HG03565 (cell line): ENCODE results near the gene LSM14A.
A peak's percentile ranks its signal among the peaks of the same experiment; 100 is the strongest.
"Not testable (repeated sequence)": the region's sequence is repeated elsewhere in the genome, so short reads cannot be mapped to it uniquely, and the experiment has no call there.

Experiments
- ATAC-seq: cut with Tn5 transposase; IDR thresholded peaks from one replicate; pipeline ENCODE4 v1.9.1; 2021; ENCODE audit warnings: mild to moderate bottlenecking, moderate library complexity; ENCODE audit not compliant: unreplicated experiment

Gene LSM14A

DNA sequence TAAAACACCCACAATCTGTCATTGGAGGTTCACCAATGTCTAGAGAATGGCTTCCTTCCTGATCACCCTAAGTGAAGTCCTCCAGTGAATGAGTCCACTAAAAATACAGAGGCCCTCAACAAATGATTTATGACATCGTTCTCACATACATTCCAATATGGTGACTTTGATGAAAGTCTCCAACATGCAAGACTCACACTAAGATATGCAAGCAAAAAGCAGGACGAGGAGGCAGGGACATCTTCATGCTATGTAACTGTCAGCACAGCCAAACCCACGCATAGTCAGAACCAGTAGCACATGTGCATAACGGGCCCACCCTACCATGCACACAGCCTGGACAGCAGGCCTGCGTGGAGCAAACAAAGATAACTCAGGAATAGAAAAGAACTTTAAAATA lies 16.6 kb upstream of the LSM14A start:
- no peak for ATAC-seq

DNA sequence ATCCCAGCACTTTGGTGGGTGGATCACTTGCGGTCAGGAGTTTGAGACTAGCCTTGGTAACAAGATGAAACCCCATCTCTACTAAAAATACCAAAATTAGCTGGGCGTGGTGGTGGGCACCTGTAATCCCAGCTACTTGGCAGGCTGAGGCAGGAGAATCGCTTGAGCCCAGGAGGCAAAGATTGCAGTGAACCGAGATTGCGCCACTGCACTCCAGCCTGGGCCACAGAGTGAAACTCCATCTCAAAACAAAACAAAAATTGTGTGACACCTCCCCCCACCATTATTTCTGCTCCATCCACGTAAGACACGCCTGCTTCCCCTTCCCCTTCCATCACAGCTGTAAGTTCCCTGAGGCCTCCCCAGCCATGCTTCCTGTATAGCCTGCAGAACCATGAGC lies 13.3 kb upstream of the LSM14A start:
- ATAC-seq, result not testable (repeated sequence)

DNA sequence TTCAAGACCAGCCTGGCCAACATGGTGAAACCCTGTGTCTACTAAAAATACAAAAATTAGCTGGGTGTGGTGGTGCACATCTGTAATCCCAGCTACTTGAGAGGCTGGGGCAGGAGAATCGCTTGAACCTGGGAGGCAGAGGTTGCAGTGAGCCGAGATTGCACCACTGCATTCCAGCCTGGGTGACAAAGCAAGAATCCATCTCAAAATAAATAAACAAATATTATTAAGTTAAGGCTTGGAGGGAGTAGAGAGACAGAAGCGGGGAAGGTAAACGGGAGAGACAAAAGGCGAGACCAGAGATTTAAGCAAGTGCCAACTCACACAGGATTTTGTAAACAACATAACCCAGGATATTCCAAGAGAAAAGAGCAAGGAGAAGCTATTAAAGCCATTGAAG lies 12.8 kb upstream of the LSM14A start:
- not testable (repeated sequence) for ATAC-seq

DNA sequence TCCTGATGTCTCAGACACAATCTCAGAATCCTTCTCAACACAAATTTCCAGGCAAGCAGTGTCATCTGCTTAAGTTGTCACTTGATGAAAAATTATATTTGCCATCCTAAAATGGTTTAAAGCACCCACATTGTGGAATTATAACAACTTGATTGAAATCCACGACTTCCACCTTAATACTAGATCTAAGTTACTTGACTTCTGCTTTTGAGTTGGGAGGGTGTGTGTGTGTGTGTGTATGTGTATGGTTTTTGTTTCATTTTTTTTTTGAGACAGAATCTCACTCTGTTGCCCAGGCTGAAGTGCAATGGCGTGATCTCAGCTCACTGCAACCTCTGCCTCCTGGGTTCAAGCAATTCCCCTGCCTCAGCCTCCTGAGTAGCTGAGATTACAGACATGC lies 10.4 kb upstream of the LSM14A start:
- not testable (repeated sequence) for ATAC-seq

- ATAC-seq, result no peak
Observed at GRCh38 chr19:34165295-34165738, 7.0 kb upstream of the LSM14A start.

DNA sequence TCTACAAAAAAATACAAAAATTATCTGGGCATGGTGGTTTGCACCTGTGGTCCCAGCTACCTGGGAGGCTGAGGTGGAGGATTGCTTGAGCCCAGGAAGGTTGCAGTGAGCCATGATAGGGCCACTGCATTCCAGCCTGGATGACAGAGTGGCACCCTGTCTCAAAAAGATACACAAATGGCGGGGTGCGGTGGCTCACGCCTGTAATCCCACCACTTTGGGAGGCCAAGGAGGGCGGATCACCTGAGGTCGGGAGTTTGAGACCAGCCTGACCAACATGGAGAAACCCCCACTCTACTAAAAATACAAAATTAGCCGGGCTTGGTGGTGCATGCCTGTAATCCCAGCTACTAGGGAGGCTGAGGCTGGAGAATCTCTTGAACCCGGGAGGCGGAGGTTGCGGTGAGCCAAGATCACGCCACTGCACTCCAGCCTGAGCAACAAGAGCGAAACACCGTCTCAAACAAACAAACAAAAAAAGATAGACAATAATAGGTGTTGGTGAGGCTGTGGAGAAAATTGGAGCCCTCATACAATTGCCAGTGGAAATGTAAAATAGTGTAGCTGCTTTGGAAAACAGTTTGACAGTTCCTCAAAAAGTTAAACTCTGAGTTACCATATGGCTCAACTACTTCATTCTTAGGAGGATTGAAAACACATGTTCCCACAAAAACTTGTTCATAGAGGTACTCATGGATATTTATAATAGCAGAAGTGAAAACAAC lies 2.7 kb upstream of the LSM14A start:
- not testable (repeated sequence) for ATAC-seq

DNA sequence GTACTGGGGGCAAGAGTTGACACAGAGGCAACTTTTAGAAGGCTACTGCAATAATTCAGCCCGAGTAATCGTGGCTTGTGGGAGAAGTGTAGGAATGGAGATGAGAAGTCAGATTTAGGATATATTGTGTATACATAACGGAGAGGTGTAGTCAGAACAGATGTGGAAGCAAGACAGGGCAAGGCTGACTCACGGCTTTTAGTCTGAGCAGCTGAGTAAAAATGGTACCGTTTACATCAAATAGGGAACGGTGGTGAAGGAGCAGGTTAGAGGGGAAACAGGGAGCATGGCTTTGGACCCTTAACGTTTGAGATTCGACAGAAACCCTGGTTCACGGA lies 796 bp upstream of the LSM14A start:
- peak; percentile 9 for ATAC-seq

DNA sequence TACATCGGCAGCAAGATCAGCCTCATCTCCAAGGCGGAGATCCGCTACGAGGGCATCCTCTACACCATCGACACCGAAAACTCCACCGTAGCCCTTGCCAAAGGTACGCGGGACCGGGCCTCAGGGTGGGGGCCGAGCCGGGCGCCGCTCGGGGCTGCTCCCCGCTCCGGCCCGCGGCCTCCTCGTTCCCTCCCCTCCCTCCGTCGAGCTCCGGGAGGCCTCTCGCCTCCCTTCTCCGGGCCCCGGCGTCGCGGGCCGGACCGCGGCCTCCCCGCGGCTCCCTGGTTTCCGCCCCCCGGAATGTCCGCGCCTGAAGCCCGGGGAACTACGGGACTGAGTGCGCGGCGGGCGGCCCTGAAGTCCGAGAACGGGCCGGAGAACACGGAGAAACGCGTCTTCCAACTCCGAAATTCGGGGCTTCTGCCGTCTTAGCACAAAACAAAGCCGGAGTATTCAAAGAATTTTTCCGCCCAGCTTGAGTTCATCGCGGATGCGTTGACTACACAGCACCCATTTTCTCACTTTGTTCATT lies 423 bp downstream of the LSM14A start:
- ATAC-seq, result peak; percentile 22

- ATAC-seq, result no peak
Observed at GRCh38 chr19:34173193-34173956, 1.1 kb downstream of the LSM14A start.

DNA sequence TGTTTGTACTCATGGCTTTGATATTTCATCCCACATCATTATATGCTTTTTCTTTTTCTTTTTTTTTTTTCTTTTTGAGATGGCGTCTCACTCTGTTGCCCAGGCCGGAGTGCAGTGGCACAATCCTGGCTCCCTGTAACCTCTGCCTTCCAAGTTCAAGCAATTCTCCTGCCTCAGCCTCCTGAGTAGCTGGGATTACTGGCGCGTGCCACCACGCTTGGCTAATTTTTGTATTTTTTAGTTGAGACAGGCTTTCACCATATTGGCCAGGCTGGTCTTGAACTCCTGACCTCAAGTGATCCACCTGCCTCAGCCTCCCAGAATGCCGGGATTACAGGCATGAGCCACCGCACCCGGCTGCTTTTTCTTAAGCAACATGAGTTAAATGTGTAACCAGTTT lies 2.9 kb downstream of the LSM14A start:
- ATAC-seq, result not testable (repeated sequence)

GRCh38 chr19:34176581-34176980 lies 4.3 kb downstream of the LSM14A start:
- no peak for ATAC-seq

- ATAC-seq, result no peak
Observed at GRCh38 chr19:34178274-34178610, 5.9 kb downstream of the LSM14A start.

DNA sequence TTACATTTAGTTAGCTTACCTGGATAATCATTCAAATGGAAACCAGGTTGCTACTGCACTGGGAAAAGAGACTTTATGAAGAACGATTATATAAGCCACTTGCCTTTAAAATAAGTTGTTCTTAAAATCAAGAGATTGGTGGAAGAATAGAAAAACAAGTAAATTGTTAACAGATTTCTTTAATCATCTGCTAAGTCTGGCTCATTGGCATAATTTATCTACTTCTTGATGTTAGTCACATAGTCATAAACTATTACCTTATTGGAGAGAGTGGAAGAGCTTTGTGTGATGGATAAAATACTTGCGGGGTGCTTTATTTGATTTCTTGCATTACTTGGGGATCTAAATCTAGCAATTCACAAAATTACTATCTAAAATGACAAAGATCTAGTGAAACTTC lies 6.8 kb downstream of the LSM14A start:
- no peak for ATAC-seq

DNA sequence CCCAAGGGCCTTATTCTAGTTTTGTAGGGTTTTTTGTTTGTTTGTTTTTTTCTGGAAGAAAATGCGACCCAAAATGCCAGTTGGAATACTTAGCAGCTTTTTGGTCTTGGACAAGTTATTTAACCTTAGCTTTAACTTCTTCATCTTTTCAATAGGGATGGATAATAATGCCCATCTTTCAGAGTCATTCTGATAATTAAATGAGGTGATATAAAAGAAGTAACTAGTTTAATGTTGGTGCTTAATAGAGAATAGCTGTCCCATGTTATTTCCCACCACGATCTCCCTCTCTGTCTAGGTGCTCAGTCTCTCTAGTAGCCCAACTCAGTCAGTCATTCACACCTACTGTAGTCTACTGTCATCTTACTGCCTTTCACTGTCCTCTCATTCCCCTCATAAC lies 8.0 kb downstream of the LSM14A start:
- no peak for ATAC-seq

- ATAC-seq, result no peak
Observed at GRCh38 chr19:34180709-34181108, 8.4 kb downstream of the LSM14A start.

DNA sequence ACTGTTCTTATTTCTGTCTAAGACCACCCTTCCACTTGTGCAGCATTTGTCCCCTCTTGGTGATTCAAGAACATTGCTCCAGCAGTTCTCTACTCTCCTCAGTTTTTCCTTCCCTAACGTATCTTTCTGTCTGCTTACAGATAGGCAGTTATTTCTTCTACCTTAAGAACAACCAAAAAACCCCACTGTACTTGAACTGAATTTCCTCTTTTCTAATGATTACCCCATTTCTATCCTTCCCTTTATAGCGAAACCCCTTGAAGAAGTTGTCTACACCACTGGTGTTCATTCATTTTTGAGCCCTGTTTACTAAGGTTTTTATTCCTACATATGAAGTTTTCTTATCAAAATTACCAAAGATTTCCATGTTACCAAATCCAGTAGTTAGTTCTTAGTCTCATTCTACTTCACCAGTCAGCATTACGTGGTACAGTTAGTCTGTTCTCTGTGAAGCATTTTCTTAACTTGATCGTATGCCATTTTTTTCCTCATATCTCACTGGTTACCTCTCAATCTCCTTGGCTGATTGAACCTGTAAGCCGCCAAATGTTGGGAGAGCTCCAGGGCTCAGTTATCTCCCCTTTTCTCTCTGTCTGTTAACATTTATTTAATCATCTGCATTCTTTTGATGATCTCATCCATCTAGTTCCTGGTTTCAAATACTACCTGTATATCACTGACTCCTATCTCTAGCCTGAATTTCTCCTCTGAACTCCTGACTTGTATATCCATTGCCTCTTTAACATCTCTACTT lies 9.0 kb downstream of the LSM14A start:
- no peak for ATAC-seq

- no peak for ATAC-seq
Observed at GRCh38 chr19:34182125-34182524, 9.8 kb downstream of the LSM14A start.

GRCh38 chr19:34184880-34185491 lies 12.7 kb downstream of the LSM14A start:
- no peak for ATAC-seq

DNA sequence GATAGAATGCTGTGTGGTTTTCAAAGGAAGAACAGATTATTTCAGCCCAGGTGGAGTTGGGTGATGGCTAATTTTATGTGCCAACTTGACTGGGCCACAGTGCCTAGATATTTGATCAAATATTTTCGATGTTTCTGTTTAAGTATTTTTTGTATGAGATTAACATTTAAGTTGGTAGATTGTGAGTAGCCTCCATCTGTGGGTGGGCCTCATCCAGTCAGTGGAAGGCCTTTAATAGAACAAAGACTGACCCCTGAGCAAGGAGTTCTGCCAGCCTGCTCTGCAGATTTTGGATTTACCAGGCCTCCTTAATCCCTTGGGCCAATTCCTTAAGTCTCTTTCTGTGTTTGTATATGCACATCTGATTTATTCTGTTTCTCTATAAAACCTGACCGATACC lies 13.9 kb downstream of the LSM14A start:
- ATAC-seq, result no peak

DNA sequence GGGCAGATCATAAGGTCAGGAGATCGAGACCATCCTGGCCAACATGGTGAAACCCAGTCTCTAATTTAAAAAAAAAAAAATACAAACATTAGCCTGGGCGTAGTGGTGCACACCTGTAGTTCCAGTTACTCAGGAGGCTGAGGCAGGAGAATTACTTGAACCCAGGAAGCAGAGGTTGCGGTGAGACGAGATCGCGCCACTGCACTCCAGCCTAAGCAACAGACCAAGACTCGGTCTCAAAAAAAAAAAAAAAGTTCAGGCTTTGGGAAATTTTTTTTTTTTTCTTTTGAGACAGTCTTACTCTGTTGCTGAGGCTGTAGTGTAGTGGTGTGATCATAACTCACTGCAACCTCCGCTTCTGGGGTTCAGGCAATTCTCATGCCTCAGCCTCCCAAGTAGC lies 14.7 kb downstream of the LSM14A start:
- ATAC-seq, result no peak

DNA sequence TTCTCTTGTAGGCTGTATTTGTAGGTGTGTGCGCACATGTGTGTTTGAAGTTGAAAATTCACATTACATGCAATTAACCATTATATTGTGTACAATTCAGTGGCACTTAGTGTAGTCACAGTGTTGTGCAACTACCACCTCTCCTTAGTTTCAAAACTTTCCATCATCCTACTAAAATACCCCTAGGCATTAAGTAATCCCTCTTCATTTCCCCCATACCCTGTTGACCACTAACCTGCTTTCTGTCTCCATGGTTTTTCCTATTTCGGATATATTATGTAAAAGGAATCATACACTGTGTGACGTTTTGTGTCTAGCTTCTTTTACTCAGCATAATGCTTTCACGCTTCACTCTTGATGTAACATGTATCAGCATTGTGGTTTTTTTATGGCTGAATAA lies 16.1 kb downstream of the LSM14A start:
- ATAC-seq, result no peak
